ENCODE data around the gene ATRX.
"Not testable (repeated sequence)": the region's sequence is repeated elsewhere in the genome, so short reads cannot be mapped to it uniquely, and the experiment has no call there.

The ATRX gene

DNA sequence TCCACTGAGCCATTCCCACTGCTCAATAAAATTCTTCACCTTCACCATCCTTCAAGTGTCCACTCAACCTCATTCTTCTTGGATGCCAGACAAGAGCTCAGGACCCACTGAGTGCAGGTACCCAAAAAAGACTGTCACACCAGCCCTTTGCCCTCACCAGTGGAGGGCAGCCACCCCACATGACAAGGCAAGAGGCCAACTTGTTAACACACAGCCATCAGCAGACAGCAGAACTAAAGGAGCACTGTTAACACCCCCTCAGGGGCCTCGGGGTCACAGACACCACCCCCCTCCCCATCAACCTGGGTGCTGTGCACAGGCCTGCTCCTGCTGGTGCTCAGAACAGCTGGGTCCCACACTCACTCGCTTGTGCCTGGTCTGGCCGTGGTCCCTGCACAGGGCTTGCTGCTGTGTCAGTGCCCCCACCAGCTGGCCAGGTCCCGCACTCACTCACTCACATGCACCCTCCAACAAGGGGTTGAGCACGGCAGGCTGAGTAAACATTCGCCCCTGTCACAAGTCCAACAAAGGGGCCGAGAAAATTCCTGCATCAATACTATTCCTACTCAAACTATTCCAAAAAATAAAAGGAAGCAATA, 54.1 kb downstream of the ATRX start:
- CTCF ChIA-PET: no interaction called here
- no peak for DNase-seq (ENCODE audit: extremely low spot score)
- POLR2A ChIA-PET: interaction anchor here (0.6 kb wide), 1 partner anchor 50 kb away, joined by 4 read pairs; no protein-coding TSS in a partner anchor
- no peak for TF ChIP-seq CTCF (IDR thresholded peaks at IDR 0.05; ENCODE audit: control extremely low read depth, extremely low read depth, low read depth, missing control alignments)

DNA sequence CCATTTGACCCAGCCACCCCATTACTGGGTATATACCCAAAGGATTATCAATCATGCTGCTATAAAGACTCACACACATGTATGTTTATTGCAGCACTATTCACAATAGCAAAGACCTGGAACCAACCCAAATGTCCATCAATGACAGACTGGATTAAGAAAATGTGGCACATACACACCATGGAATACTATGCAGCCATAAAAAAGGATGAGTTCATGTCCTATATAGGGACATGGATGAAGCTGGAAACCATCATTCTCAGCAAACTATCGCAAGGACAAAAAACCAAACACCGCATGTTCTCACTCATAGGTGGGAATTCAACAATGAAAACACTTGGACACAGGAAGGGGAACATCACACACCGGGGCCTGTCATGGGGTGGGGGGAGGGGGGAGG, 59.9 kb downstream of the ATRX start:
- DNase-seq (ENCODE audit: extremely low spot score); POLR2A ChIA-PET; CTCF ChIA-PET: not testable (repeated sequence)

DNA sequence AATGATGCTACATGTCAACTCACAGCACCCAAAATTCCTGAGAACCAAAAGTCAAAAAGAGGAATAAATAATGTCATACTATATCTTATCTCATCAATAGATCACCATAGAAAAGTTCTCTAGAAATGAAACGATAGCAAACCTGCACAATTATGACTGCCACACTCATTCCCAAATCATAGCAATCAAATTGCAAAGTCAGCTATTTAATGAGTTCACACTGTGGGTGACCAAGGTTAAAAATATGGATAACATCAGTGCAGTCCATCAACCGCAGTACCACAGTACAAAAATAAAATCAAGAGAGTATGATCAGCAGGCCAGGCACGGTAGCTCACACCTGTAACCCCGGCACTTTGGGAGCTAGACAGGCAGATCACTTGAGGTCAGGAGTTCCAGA, 62.3 kb downstream of the ATRX start:
- POLR2A ChIA-PET: no interaction called here
- TF ChIP-seq CTCF (IDR thresholded peaks at IDR 0.05; ENCODE audit: control extremely low read depth, extremely low read depth, low read depth, missing control alignments): no peak
- DNase-seq (ENCODE audit: extremely low spot score): no peak
- CTCF ChIA-PET: no interaction called here

GRCh38 chrX:77719388-77719787, 66.6 kb downstream of the ATRX start:
- CTCF ChIA-PET: no interaction called here

DNA sequence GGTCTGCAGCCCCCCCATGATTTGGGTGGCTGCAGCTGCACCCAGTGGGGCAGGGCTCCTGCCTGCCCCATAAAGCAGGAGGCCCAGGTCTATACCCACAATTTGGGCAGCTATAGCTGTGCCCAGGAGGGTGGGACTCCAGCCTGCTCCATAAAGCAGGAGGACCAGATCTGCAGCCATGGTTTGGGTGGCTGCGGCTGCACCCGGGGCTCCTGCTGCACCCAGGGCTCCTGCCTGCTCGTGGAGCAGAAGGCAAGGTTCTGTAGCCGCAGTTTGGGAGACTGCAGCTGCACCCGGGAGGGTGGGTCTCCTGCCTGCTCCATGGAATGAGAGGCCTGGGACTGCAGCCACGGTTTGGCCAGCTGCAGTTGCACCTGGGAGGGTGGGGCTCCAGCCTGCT, 81.1 kb downstream of the ATRX start:
- POLR2A ChIA-PET: no interaction called here
- no peak for TF ChIP-seq CTCF (IDR thresholded peaks at IDR 0.05; ENCODE audit: control extremely low read depth, extremely low read depth, low read depth, missing control alignments)
- DNase-seq (ENCODE audit: extremely low spot score): no peak
- CTCF ChIA-PET: interaction anchor here (0.9 kb wide), 1 partner anchor 9 kb away, joined by 3 read pairs; no protein-coding TSS in a partner anchor

More at GRCh38 chrX:77719388-77719787, 66.6 kb downstream of the ATRX start:
- DNase-seq (ENCODE audit: extremely low spot score): no peak
- POLR2A ChIA-PET: no interaction called here
- no peak for TF ChIP-seq CTCF (IDR thresholded peaks at IDR 0.05; ENCODE audit: control extremely low read depth, extremely low read depth, low read depth, missing control alignments)

- CTCF ChIA-PET: no interaction called here
- POLR2A ChIA-PET: no interaction called here
- no peak for TF ChIP-seq CTCF (IDR thresholded peaks at IDR 0.05; ENCODE audit: control extremely low read depth, extremely low read depth, low read depth, missing control alignments)
- DNase-seq (ENCODE audit: extremely low spot score): no peak
Observed at GRCh38 chrX:77698242-77698641, 87.8 kb downstream of the ATRX start.

DNA sequence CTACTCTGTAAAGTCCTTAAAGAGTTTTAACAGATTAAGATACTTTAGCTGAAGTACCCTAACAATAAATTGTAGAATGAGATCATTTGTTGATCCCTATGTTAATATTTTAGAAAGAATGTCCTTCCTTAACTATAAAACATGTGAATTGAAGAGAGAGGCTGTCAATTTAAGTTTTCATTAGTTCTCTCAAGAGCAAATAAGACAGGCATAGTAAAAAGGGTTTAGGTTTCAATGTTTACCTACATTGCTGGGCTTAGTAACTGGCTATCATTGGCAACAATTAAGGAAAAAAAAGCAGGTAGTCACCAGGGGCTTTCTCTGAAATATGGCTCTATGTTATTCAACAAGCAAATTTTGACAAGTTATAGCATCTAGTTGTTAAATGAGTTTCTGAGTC, 91.5 kb downstream of the ATRX start:
- CTCF ChIA-PET: no interaction called here
- POLR2A ChIA-PET: no interaction called here
- DNase-seq (ENCODE audit: extremely low spot score): no peak
- TF ChIP-seq CTCF (IDR thresholded peaks at IDR 0.05; ENCODE audit: control extremely low read depth, extremely low read depth, low read depth, missing control alignments): no peak
